ENCODE measurements around the gene IL15RA. TPM values are rescaled to one million over a fixed set of nuclear protein-coding genes. Genes with fewer than 3 reads are reported as not detected.
"Not testable (repeated sequence)": the region's sequence is repeated elsewhere in the genome, so short reads cannot be mapped to it uniquely, and the experiment has no call there.

The IL15RA gene
- total RNA-seq, 3 donors from 2014 or later (not counting 1 experiment from before 2014, with no cell fraction given), result 10.7 to 11.8 (median 11.3) TPM

GRCh38 chr10:5910323-5911100, 66.8 kb downstream of the IL15RA start:
- Mint-ChIP-seq H3K36me3 (peaks cover 15% of the 10 kb centered on the region), H3K4me3 (no peak overlapping the region), H3K4me1 (peaks cover 6 to 10% of the 10 kb centered on the region in 2 donors), H3K9me3 (no peaks in the 10 kb centered on the region), H3K27ac (no peak overlapping the region), H3K27me3 (ENCODE audit: low read depth in 2 of 2) (no peaks in the 10 kb centered on the region)
- H3K27ac ChIP-seq (ENCODE audit: low read length), result no peak overlapping the region
- TF ChIP-seq CTCF (IDR thresholded peaks at IDR 0.05), result no peak
- 96% methylated on average over 17 of the region's 18 CpGs for WGBS (ENCODE audit: insufficient coverage)
- DNase-seq (no peak), ATAC-seq (no peak)
- H3K27me3 ChIP-seq (ENCODE audit: control insufficient read depth, insufficient read depth, low read length), result no peaks in the 10 kb centered on the region
- no peaks in the 10 kb centered on the region for H3K4me1 ChIP-seq (ENCODE audit: control insufficient read depth, insufficient read depth, low read length)
- H3K9me3 ChIP-seq (ENCODE audit: control insufficient read depth, insufficient read depth, low read length), result no peaks in the 10 kb centered on the region
- peaks cover 81% of the 10 kb centered on the region for H3K36me3 ChIP-seq (ENCODE audit: control insufficient read depth, insufficient read depth, low read length)
- intact Hi-C loops (cut with micrococcal nuclease), result no loop called here
- H3K4me3 ChIP-seq (ENCODE audit: low read length), result no peak overlapping the region

- intact Hi-C loops (cut with micrococcal nuclease); ATAC-seq; H3K27me3 ChIP-seq (ENCODE audit: control insufficient read depth, insufficient read depth, low read length); DNase-seq; H3K36me3 Mint-ChIP-seq; H3K4me3 Mint-ChIP-seq; H3K9me3 Mint-ChIP-seq; H3K9me3 ChIP-seq (ENCODE audit: control insufficient read depth, insufficient read depth, low read length); H3K27ac Mint-ChIP-seq; H3K4me1 ChIP-seq (ENCODE audit: control insufficient read depth, insufficient read depth, low read length); H3K27ac ChIP-seq (ENCODE audit: low read length); H3K4me3 ChIP-seq (ENCODE audit: low read length); H3K27me3 Mint-ChIP-seq (ENCODE audit: low read depth in 2 of 2): not testable (repeated sequence)
- H3K4me1 Mint-ChIP-seq, result peaks cover 6 to 10% of the 10 kb centered on the region in 2 donors
- 96% methylated on average over 7 of the region's 7 CpGs for WGBS (ENCODE audit: insufficient coverage)
- peaks cover 64% of the 10 kb centered on the region for H3K36me3 ChIP-seq (ENCODE audit: control insufficient read depth, insufficient read depth, low read length)
Measured at GRCh38 chr10:5908676-5909075, 68.7 kb downstream of the IL15RA start.

- Mint-ChIP-seq H3K27me3 (ENCODE audit: low read depth in 2 of 2) (no peaks in the 10 kb centered on the region), H3K4me3 (no peak overlapping the region), H3K36me3 (no peaks in the 10 kb centered on the region), H3K4me1 (peaks cover 6 to 10% of the 10 kb centered on the region in 2 donors), H3K9me3 (no peaks in the 10 kb centered on the region), H3K27ac (peak overlapping the region in 1 of 2 donors; percentile 15)
- intact Hi-C loops (cut with micrococcal nuclease), result no loop called here
- no peaks in the 10 kb centered on the region for H3K27me3 ChIP-seq (ENCODE audit: control insufficient read depth, insufficient read depth, low read length)
- no peaks in the 10 kb centered on the region for H3K4me1 ChIP-seq (ENCODE audit: control insufficient read depth, insufficient read depth, low read length)
- 90% methylated on average over 5 of the region's 5 CpGs for WGBS (ENCODE audit: insufficient coverage)
- H3K4me3 ChIP-seq (ENCODE audit: low read length), result no peak overlapping the region
- H3K9me3 ChIP-seq (ENCODE audit: control insufficient read depth, insufficient read depth, low read length), result no peaks in the 10 kb centered on the region
- no peak for TF ChIP-seq CTCF (IDR thresholded peaks at IDR 0.05)
- no peak for DNase-seq
- H3K27ac ChIP-seq (ENCODE audit: low read length), result no peak overlapping the region
- peaks cover 46% of the 10 kb centered on the region for H3K36me3 ChIP-seq (ENCODE audit: control insufficient read depth, insufficient read depth, low read length)
- no peak for ATAC-seq
Measured at GRCh38 chr10:5906651-5907050, 70.7 kb downstream of the IL15RA start.

- WGBS (ENCODE audit: insufficient coverage), result 94% methylated on average over 13 of the region's 13 CpGs
- no peak for DNase-seq
- Histone ChIP-seq H3K36me3 (ENCODE audit: control insufficient read depth, insufficient read depth, low read length) (peaks cover 40% of the 10 kb centered on the region), H3K4me1 (ENCODE audit: control insufficient read depth, insufficient read depth, low read length) (no peaks in the 10 kb centered on the region), H3K27ac (ENCODE audit: low read length) (no peak overlapping the region), H3K9me3 (ENCODE audit: control insufficient read depth, insufficient read depth, low read length) (no peaks in the 10 kb centered on the region), H3K4me3 (ENCODE audit: low read length) (no peak overlapping the region), H3K27me3 (ENCODE audit: control insufficient read depth, insufficient read depth, low read length) (no peaks in the 10 kb centered on the region)
- H3K27ac Mint-ChIP-seq, result no peak overlapping the region
- no peaks in the 10 kb centered on the region for H3K36me3 Mint-ChIP-seq
- intact Hi-C loops (cut with micrococcal nuclease), result no loop called here
- TF ChIP-seq CTCF (IDR thresholded peaks at IDR 0.05), result no peak
- H3K9me3 Mint-ChIP-seq, result no peaks in the 10 kb centered on the region
- H3K27me3 Mint-ChIP-seq (ENCODE audit: low read depth in 2 of 2), result no peaks in the 10 kb centered on the region
- peaks cover 6 to 10% of the 10 kb centered on the region in 2 donors for H3K4me1 Mint-ChIP-seq
- no peak overlapping the region for H3K4me3 Mint-ChIP-seq
- ATAC-seq, result no peak
Measured at GRCh38 chr10:5905854-5906507, 71.4 kb downstream of the IL15RA start.

Measured in natural killer cell (primary cell).